IMR-90 (cell line): ENCODE results near the gene NXPH4. TPM values are rescaled to one million over a fixed set of nuclear protein-coding genes. Genes with fewer than 3 reads are reported as not detected.
A peak's percentile ranks its signal among the peaks of the same experiment; 100 is the strongest.

Experiments
- ATAC-seq: fragments of 200-7000 bp; cut with Tn5 transposase; 2 replicates; pipeline ENCODE4 v1.9.1; 2020; ENCODE audit warnings: low read depth, mild to moderate bottlenecking, moderate library complexity
- BruUV-seq: library from RNA; stranded (reverse); fragments of 400-500 nt; replicated peaks from 2 replicates; lab custom pipeline; 2021; lab: Mats Ljungman, UMichigan
- CTCF ChIA-PET: fragments of 300-600 bp; formaldehyde crosslinking; extraction: SDS; loops from one replicate; lab custom pipeline; 2021; ENCODE audit warnings: antibody characterized with exemption; lab: Yijun Ruan, JAX
- POLR2A ChIA-PET: fragments of 300-600 bp; sonication (Branson Sonifier 250); formaldehyde crosslinking; loops from one replicate; lab custom pipeline; 2022; ENCODE audit warnings: antibody characterized with exemption; ENCODE audit not compliant: unreplicated experiment; lab: Charles Lee
- DNase-seq: peaks from one replicate; pipeline ENCODE4 v3.0.0; 2013
- H2AFZ ChIP-seq: replicated peaks from 2 replicates; pipeline ENCODE3; 2013; ENCODE audit warnings: low read length, mild to moderate bottlenecking; ENCODE audit not compliant: poor library complexity
- H2AK5ac ChIP-seq: 2 replicates; pipeline ENCODE4 v1.6.1; 2013; ENCODE audit warnings: low read depth, low read length, inconsistent platforms
- H2AK9ac ChIP-seq: replicated peaks from 2 replicates; pipeline ENCODE3; 2013; ENCODE audit warnings: mild to moderate bottlenecking, low read depth, low read length, moderate library complexity; ENCODE audit not compliant: poor library complexity
- H2BK120ac ChIP-seq: 2 replicates; pipeline ENCODE4 v1.6.1; 2013; ENCODE audit warnings: low read depth, low read length, inconsistent platforms
- H2BK15ac ChIP-seq: 3 replicates; pipeline ENCODE4 v1.6.1; 2013; ENCODE audit warnings: low read depth, low read length, inconsistent platforms
- H2BK20ac ChIP-seq: 2 replicates; pipeline ENCODE4 v1.6.1; 2013; ENCODE audit warnings: low read depth, mild to moderate bottlenecking, inconsistent platforms, low read length, moderate library complexity
- H2BK5ac ChIP-seq: 2 replicates; pipeline ENCODE4 v1.6.1; 2013; ENCODE audit warnings: mild to moderate bottlenecking, low read depth, low read length, inconsistent platforms; ENCODE audit not compliant: poor library complexity, severe bottlenecking
- H3K14ac ChIP-seq: replicated peaks from 2 replicates; pipeline ENCODE4 v1.6.1; 2013; ENCODE audit warnings: low read depth, low read length, inconsistent platforms
- H3K18ac ChIP-seq: 2 replicates; pipeline ENCODE4 v1.6.1; 2013; ENCODE audit warnings: low read depth, low read length, control low read depth
- H3K23ac ChIP-seq: 2 replicates; pipeline ENCODE4 v1.6.1; 2013; ENCODE audit warnings: low read depth, low read length, inconsistent platforms
- H3K27ac ChIP-seq: 2 replicates; pipeline ENCODE4 v1.5.1; 2013; ENCODE audit warnings: mild to moderate bottlenecking, control low read depth, low read length; ENCODE audit not compliant: insufficient read depth
- H3K27me3 ChIP-seq: 2 replicates; pipeline ENCODE4 v1.6.1; 2013; ENCODE audit warnings: low read length; ENCODE audit not compliant: control insufficient read depth, insufficient read depth
- H3K36me3 ChIP-seq: 2 replicates; pipeline ENCODE4 v1.6.1; 2013; ENCODE audit warnings: low read length, mixed read lengths; ENCODE audit not compliant: control insufficient read depth, insufficient read depth
- H3K4ac ChIP-seq: 2 replicates; pipeline ENCODE4 v1.6.1; 2013; ENCODE audit warnings: low read depth, low read length, inconsistent platforms
- H3K4me1 ChIP-seq: 2 replicates; pipeline ENCODE4 v1.6.1; 2013; ENCODE audit warnings: low read length, mixed read lengths; ENCODE audit not compliant: control insufficient read depth, insufficient read depth
- H3K4me2 ChIP-seq: 2 replicates; pipeline ENCODE4 v1.6.1; 2013; ENCODE audit warnings: low read depth, mild to moderate bottlenecking, control low read depth, low read length, moderate library complexity
- H3K4me3 ChIP-seq: 2 replicates; pipeline ENCODE4 v1.5.1; 2013; ENCODE audit warnings: low read depth, mild to moderate bottlenecking, control low read depth, low read length, moderate library complexity; ENCODE audit not compliant: insufficient read depth
- H3K56ac ChIP-seq: 2 replicates; pipeline ENCODE4 v1.6.1; 2013; ENCODE audit warnings: low read length, inconsistent platforms; ENCODE audit not compliant: insufficient read depth; ENCODE audit errors: extremely low read depth
- H3K79me1 ChIP-seq, 2 experiments: 2 replicates each; pipeline ENCODE4 v1.6.1; 2013; ENCODE audit warnings: low read length in 2 of 2, inconsistent platforms in 1 of 2, low read depth in 1 of 2
- H3K9ac ChIP-seq: 2 replicates; pipeline ENCODE4 v1.6.1; 2013; ENCODE audit warnings: low read depth, low read length, control low read depth
- H3K9me1 ChIP-seq: 2 replicates; pipeline ENCODE4 v1.6.1; 2013; ENCODE audit warnings: low read length, inconsistent platforms; ENCODE audit not compliant: insufficient read depth
- H3K9me3 ChIP-seq: 2 replicates; pipeline ENCODE4 v1.6.1; 2013; ENCODE audit warnings: low read length; ENCODE audit not compliant: control insufficient read depth, insufficient read depth
- H4K20me1 ChIP-seq: 2 replicates; pipeline ENCODE4 v1.6.1; 2013; ENCODE audit warnings: low read length, inconsistent platforms; ENCODE audit not compliant: insufficient read depth
- H4K5ac ChIP-seq: 2 replicates; pipeline ENCODE4 v1.6.1; 2013; ENCODE audit warnings: mild to moderate bottlenecking, low read depth, low read length, control low read depth
- H4K8ac ChIP-seq, 2 experiments: 2 replicates each; pipeline ENCODE4 v1.6.1; 2013; ENCODE audit warnings: low read depth in 2 of 2, low read length in 2 of 2, control low read depth in 1 of 2, inconsistent platforms in 1 of 2
- H4K91ac ChIP-seq: 2 replicates; pipeline ENCODE4 v1.6.1; 2013; ENCODE audit warnings: low read depth, low read length, inconsistent platforms; ENCODE audit not compliant: insufficient read depth
- BHLHE40 ChIP-seq: fragments of 150-350 bp; IDR thresholded peaks from 2 replicates; pipeline ENCODE4 v1.6.1; 2016; ENCODE audit warnings: mild to moderate bottlenecking, low read depth, low read length
- CEBPB ChIP-seq: IDR thresholded peaks from 2 replicates; pipeline ENCODE4 v1.6.1; 2012; ENCODE audit warnings: low read depth, low read length, improper control_type of control experiment
- CHD1 ChIP-seq: IDR thresholded peaks from 2 replicates; pipeline ENCODE4 v1.6.1; 2012; ENCODE audit warnings: low read depth, low read length, improper control_type of control experiment
- CTCF ChIP-seq: conservative IDR thresholded peaks from 2 replicates; pipeline ENCODE4 v1.5.1; 2012; ENCODE audit warnings: mild to moderate bottlenecking, low read depth, low read length, improper control_type of control experiment
- ELK1 ChIP-seq: fragments of 150-350 bp; IDR thresholded peaks from 2 replicates; pipeline ENCODE4 v1.6.1; 2016; ENCODE audit warnings: low read depth, mild to moderate bottlenecking, low read length, moderate library complexity, borderline replicate concordance
- FOS ChIP-seq: fragments of 150-350 bp; IDR thresholded peaks from 2 replicates; pipeline ENCODE4 v1.6.1; 2016; ENCODE audit warnings: low read depth, low read length
- MAFK ChIP-seq: IDR thresholded peaks from 2 replicates; pipeline ENCODE4 v1.6.1; 2012; ENCODE audit warnings: low read depth, low read length, improper control_type of control experiment
- MAZ ChIP-seq: IDR thresholded peaks from 2 replicates; pipeline ENCODE4 v1.6.1; 2012; ENCODE audit warnings: low read depth, mild to moderate bottlenecking, low read length, improper control_type of control experiment, moderate library complexity, borderline replicate concordance
- MXI1 ChIP-seq: IDR thresholded peaks from 2 replicates; pipeline ENCODE4 v1.6.1; 2012; ENCODE audit warnings: low read depth, mild to moderate bottlenecking, low read length, moderate library complexity, borderline replicate concordance
- NFE2L2 ChIP-seq: fragments of 150-350 bp; IDR thresholded peaks from 2 replicates; pipeline ENCODE4 v1.6.1; 2016; ENCODE audit warnings: low read depth, mild to moderate bottlenecking, low read length
- POLR2A ChIP-seq: IDR thresholded peaks from 2 replicates; pipeline ENCODE4 v1.6.1; 2012; ENCODE audit warnings: mild to moderate bottlenecking, low read depth, low read length
- RAD21 ChIP-seq: IDR thresholded peaks from 2 replicates; pipeline ENCODE4 v1.6.1; 2012; ENCODE audit warnings: low read length, improper control_type of control experiment
- RCOR1 ChIP-seq: IDR thresholded peaks from 2 replicates; pipeline ENCODE4 v1.6.1; 2012; ENCODE audit warnings: mild to moderate bottlenecking, low read length, improper control_type of control experiment; ENCODE audit not compliant: insufficient replicate concordance
- RFX5 ChIP-seq: IDR thresholded peaks from 2 replicates; pipeline ENCODE4 v1.8.0; 2012; ENCODE audit warnings: low read depth, mild to moderate bottlenecking, low read length, moderate library complexity
- SMC3 ChIP-seq: fragments of 150-350 bp; IDR thresholded peaks from 2 replicates; pipeline ENCODE4 v1.6.1; 2016; ENCODE audit warnings: low read depth, mild to moderate bottlenecking, antibody characterized with exemption, low read length, moderate library complexity
- USF2 ChIP-seq: fragments of 150-350 bp; IDR thresholded peaks from 2 replicates; pipeline ENCODE4 v1.6.1; 2017; ENCODE audit warnings: mild to moderate bottlenecking, antibody characterized with exemption, low read length, low read depth
- WGBS, 2 experiments: methylation state at CpG; one replicate each; pipeline versions ENCODE4 v1.1.5 to v1.1.7; 2013; ENCODE audit warnings: missing lambda C conversion rate in 2 of 2; ENCODE audit not compliant: insufficient read length in 1 of 2; ENCODE audit errors: extremely low coverage in 2 of 2; 5-methylcytosine and 5-hydroxymethylcytosine counted together
- dilution Hi-C: fragments of 300-500 bp; cut with HindIII; formaldehyde crosslinking; loops from one replicate; pipeline ENCODE4 v1.14.3; 2018; ENCODE audit warnings: low sequenced_read_pairs; ENCODE audit not compliant: unreplicated experiment
- in situ Hi-C: fragments of 300-500 bp; cut with MboI; formaldehyde crosslinking; loops from 3 replicates; pipeline ENCODE4 v1.14.3; 2019; ENCODE audit warnings: low sequenced_read_pairs, inconsistent platforms, mixed read lengths
- intact Hi-C: fragments of 100-400 bp; cut with micrococcal nuclease; formaldehyde crosslinking; loops from 2 replicates; pipeline ENCODE4 v1.10.0; 2022
- polyA plus RNA-seq, 3 experiments: library from polyadenylated mRNA; depleted of rRNA; stranded (reverse); fragments of >200 nt; gene quantifications; 2 replicates each; pipeline ENCODE4 v1.2.3, GENCODE V29; 2012; ENCODE audit warnings: low replicate concordance in 1 of 3
- total RNA-seq: library from RNA; depleted of rRNA; stranded (reverse); fragments of >200 nt; gene quantifications from 2 replicates; pipeline ENCODE4 v1.2.3, GENCODE V29; 2012

NXPH4 gene
- total and polyA plus RNA-seq, 2 of the 4 experiments (the other 2 are of a cell fraction) = 0.36 to 3.8 TPM

GRCh38 chr12:57212701-57213057, 3.9 kb upstream of the NXPH4 start:
- H4K5ac ChIP-seq = no peak overlapping the region
- H3K27me3 ChIP-seq = peaks cover 29% of the 10 kb centered on the region; the same call in 1 of the 2 replicates
- H3K9ac ChIP-seq = no peak overlapping the region
- H3K9me3 ChIP-seq = no peaks in the 10 kb centered on the region
- peaks cover 56% of the 10 kb centered on the region for H4K20me1 ChIP-seq
- no peak overlapping the region for H2AFZ ChIP-seq
- no peak overlapping the region for H3K18ac ChIP-seq
- H3K14ac ChIP-seq = no peak overlapping the region
- H4K91ac ChIP-seq = no peak overlapping the region
- ChIA-PET POLR2A (no interaction called here), CTCF (interaction anchor here (0.6 to 3.5 kb wide), 4 partner anchors 17 to 205 kb away, joined by 3 to 25 read pairs (median 12); partner anchors contain the start of gene SHMT2)
- H3K36me3 ChIP-seq = peaks cover 61% of the 10 kb centered on the region
- H3K4me2 ChIP-seq = no peak overlapping the region
- H3K79me1 ChIP-seq = peaks cover 0 to 6% of the 10 kb centered on the region in 2 experiments; a peak in 1 of 4 replicates
- H2BK120ac ChIP-seq = no peak overlapping the region
- H2AK9ac ChIP-seq = no peak overlapping the region
- peaks cover 7% of the 10 kb centered on the region for H3K4me1 ChIP-seq
- no peak overlapping the region for H3K27ac ChIP-seq
- no peak overlapping the region for H2AK5ac ChIP-seq
- intact Hi-C loops (loop anchor here (1.0 kb wide), 2 partner anchors 27 to 31 kb away; no protein-coding TSS in a partner anchor), dilution Hi-C loops (no loop called here), in situ Hi-C loops (no loop called here)
- H3K23ac ChIP-seq = no peak overlapping the region
- H2BK5ac ChIP-seq = no peak overlapping the region
- no peaks in the 10 kb centered on the region for H3K9me1 ChIP-seq
- no peak overlapping the region for H3K56ac ChIP-seq
- WGBS, 2 experiments = no CpG with 5 or more reads among the region's 7 CpGs
- H3K4me3 ChIP-seq = no peak overlapping the region
- H2BK20ac ChIP-seq = no peak overlapping the region
- TF ChIP-seq CEBPB (no peak), BHLHE40 (no peak), MAZ (no peak), ELK1 (no peak), RAD21 (no peak), FOS (no peak), POLR2A (no peak), RFX5 (no peak), MAFK (no peak), USF2 (no peak), RCOR1 (no peak), MXI1 (no peak), CHD1 (no peak), CTCF (no peak), NFE2L2 (no peak), SMC3 (no peak)
- H2BK15ac ChIP-seq = no peak overlapping the region
- H3K4ac ChIP-seq = no peak overlapping the region
- ATAC-seq (no peak), DNase-seq (no peak)
- no peak overlapping the region for H4K8ac ChIP-seq
- BruUV-seq = TSS peak; percentile 90
